ENCODE data around the gene NGF. TPM values are rescaled to one million over a fixed set of nuclear protein-coding genes. Genes with fewer than 3 reads are reported as not detected.
A peak's percentile ranks its signal among the peaks of the same experiment; 100 is the strongest.

Gene NGF
- total RNA-seq, 1 experiment from 2014 or later, result not detected

DNA sequence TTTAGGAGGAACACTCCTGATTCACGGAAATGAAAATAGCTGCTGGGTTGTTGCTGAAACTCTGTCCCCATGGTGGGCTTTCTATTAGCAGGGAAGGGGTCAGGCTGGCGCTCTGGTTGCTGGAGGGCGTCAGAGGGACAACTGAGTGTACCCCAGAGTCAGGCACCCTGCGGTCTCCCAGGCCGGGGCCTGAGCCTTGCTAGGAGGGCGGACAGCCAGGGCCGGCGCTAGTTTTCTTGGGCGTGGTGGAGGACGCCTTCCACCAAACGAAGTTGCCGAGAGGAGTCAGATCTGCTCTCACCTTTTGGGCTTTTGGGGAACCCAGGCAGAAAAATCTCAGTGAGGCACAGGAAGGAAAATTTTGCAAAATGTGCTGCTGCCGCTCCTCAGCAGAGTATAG is 54.8 kb downstream of the NGF start:
- no peak for DNase-seq (ENCODE audit: low read depth)

DNA sequence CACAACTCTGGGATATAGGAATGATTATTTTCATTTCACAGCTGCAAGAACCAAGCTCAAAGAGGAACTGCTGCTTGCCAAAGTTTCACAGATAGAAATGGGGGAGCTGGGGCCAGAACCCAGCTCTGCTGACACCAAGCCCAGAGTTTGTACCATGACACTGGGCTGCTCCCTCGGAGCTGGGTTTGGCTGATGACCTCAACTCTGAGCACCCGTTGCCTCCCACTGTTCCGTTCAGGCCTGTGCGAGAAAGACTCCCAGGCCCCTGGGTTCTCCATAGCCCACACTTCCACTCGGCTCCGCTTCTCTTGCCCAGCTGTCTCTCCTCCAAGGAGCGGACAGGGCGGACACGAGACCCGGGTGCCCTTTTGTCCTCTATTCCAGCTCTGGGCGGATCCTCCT is 55.2 kb downstream of the NGF start:
- no peak for DNase-seq (ENCODE audit: low read depth)

DNA sequence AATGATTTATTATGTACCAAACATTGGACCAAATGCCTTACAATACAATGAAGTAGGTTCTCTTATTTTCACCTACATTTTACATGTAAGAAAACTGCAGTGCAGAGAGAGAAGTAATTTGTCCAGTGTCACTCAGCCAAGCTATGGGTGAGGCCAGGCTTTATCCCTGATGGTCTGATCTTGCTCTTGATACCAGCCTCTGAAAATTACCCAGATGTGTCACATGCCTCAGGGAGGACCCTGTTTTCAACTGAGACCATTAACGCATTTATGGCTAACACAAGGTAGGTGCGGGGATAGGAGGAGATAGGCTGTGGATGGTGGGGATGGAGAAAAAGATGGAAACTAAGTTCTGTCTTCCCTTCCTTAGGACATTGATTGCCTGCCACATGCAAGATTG is 56.9 kb downstream of the NGF start:
- no peak for DNase-seq (ENCODE audit: low read depth)

DNA sequence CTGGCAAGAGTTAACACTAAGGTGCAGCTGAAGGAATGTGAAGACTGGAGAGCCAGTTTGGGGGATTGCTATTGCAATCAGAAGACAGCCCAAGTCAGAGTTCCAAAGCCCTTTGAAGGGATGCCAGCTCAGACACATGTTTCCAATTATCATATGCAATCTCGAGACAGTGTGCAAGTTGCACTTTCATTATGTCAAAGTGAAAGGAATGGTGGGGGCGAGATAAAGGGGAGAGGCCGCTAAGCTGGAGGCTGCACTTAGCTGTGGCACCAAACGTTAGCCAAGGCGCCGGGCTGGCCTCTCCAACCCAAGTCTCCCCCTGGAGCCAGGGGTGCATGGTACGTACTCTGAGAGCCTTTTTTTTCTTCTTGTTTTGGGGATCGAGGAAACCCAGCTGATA is 58.0 kb downstream of the NGF start:
- no peak for DNase-seq (ENCODE audit: low read depth)

DNA sequence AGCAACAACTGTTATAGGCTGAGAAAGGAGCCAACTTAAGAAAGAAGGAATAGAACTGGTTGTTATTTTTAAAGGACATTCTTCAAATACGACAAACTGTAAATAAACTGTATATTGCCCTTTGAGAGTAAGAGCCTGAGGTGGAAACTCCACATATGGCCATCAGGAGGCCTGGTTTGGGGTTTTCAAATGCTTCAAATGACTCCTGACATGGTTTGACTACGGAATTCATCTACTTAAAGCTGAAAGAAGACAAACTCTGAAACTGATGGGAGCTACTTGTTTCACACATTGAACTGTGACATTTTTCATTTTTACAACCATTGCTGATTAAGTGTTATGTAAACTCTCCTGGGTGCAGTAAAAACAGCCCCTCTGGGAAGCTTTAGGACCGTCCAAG is 59.8 kb downstream of the NGF start:
- no peak for DNase-seq (ENCODE audit: low read depth)

DNA sequence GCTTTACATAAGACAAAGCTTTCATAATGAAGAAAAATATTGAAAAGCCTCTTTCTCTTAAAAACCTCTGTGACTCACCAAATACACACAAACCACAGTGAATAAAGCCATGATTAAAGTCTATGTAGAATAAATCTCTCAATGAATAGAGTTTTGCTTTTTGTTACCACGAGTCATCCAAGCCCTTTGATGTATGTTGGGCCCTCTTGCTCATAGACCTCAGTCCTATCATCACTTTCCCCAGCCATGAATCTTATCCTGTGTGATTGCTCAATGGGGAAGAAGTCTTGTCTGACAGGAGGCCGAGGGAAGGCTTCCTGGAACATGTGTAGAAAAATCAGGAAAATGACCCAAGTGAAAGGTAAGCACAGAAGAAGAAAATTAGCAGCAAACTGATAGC is 60.8 kb downstream of the NGF start:
- DNase-seq (ENCODE audit: low read depth), result peak; percentile 78

DNA sequence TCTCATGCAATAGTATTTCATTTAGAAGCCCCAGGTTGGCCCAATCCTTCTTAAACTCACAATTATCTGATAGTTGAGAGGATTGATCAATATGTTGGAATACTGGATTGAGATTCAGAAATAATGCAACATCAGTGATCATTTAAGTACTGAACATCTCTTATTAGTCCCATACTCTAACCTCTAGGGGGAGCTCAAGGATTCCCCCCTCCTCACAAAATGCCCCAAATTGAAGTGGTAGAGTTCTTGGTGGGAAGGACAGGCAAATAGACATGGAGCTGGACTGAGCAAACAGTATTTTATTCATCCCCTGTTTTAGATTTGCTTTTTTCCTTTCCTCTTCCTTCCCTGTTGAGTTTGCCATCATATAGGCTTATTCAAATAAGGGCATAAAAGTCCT is 62.8 kb downstream of the NGF start:
- DNase-seq (ENCODE audit: low read depth), result peak; percentile 41

DNA sequence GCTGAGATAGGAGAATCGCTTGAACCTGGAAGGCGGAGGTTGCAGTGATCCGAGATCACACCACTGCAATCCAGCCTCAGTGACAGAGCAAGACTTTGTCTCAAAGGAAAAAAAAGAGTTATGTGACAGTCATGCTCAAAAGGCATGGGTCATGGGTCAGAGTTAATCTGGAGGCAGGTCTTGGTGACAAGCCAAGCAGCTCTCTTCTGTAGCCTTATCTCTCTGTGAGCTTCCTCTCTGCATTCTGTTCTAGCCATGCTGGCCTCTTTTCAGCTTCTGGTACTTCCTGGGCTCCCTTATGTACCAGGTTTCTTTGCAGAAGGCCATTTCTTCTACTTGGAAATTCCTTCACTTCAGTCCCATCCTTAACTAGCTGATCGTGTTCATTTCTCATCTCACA is 63.6 kb downstream of the NGF start:
- no peak for DNase-seq (ENCODE audit: low read depth)

DNA sequence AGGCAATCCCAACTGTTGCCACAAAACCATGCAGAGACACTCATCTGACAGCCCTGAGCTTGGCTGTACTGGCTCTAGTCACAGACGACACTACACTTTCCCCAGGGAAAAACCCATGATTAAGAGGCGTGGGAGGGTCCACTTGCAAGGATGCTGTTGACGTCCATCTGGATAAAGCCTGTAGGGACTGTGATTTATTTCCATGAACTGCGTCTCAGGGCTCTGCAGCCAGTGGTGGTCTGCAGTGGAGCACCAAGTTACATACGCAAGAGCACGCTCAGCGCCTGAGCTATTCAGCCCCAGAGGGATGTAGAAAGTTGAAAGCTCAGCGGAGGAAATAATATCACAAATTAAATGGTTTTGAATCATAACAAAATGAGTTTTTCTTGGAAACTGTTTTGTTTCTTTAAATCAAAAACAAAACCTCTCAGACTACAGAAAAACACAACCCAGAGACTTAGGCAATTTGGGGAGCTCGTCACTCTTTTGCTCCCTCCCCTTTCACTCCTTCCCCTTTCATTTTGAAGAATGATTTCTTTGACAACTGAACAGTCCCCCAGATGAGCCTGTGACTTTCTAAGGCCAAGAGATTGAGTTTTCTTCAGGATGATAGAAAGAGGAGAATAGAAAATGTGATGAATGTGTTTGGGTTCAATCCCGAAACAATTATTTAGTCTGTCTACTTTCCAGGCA is 71.2 kb downstream of the NGF start:
- no peak for DNase-seq (ENCODE audit: low read depth)

DNA sequence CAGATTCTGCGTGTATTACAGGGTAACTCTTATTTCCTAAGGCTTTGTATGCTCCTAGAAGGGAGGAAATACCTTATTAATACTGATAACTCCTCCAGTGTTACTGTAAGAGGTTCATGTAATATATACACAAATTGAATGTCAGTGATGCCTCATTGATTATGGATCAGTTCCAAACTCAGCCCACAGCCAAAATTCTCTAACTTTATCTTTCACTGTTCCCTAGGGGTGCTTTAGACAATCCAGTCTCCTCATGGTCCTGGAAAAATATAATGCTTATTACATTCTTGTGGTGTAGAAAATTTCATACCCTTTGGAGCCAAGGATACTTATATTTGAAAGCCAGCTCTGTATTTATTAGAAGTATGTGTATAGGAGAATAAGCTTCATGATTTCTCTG is 73.0 kb downstream of the NGF start:
- no peak for DNase-seq (ENCODE audit: low read depth)

DNA sequence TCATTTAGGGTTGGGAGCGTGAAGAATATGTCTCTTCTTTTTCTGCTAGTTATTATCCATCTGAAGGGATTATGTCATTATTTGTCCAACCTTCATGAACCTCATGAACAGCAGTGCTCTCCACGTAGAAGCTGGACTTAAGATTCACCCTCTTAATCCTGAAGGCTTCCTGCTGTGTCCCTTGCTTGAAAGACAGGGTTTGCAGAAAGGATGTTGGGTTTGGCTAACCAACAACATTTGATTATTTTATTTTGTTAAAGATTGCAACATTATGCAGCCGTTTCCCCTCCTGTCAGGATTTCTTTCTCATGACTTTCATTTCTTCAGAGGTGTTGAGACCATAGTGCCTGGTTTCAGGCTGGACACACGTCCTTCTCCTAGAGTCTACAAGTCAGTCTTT is 75.2 kb downstream of the NGF start:
- DNase-seq (ENCODE audit: low read depth), result no peak

DNA sequence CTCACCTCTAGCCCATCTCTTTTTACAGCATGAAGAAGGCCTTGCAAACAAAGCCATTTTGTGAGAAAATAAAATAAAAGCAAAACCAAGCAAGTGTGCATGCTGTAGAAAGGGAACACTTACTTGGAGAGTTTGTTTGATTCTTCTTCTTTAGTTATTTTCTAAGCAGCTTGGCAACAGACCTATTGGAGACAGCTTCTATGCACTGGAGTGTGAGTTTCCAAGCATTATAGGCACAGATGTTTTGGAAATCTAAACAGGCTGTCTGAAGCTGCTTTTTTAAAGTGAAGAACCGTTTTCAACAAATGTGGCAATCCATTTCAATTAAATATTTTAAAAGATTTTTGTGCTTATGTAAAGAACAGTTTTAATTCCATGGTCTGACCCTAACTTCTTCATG is 76.6 kb downstream of the NGF start:
- no peak for DNase-seq (ENCODE audit: low read depth)

DNA sequence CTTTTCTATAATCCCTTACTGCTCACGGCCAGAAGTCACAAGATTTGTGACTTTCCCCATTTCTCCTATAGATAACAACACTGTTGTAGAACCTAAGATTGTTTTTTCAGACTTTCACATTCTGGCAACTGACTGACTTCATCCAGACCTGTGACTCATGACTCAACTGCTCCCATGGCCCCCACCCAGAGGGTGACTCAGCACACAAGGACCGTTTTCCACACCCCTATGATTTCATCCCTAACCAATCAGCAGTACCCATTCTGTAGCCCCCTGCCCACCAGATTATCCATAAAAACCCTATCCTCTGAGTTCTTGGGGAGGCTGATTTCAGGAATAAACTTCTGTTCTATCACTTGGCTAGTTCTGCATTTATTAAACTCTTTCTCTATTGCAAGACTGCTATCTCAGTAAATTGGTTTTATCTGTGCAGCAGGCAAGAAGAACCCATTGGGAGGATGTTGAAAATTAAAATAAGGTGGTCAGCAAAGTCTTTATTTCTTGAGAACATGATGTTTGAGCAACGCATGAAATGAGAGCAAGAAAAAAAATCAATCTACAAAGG is 79.7 kb downstream of the NGF start:
- DNase-seq (ENCODE audit: low read depth), result peak; percentile 56

DNA sequence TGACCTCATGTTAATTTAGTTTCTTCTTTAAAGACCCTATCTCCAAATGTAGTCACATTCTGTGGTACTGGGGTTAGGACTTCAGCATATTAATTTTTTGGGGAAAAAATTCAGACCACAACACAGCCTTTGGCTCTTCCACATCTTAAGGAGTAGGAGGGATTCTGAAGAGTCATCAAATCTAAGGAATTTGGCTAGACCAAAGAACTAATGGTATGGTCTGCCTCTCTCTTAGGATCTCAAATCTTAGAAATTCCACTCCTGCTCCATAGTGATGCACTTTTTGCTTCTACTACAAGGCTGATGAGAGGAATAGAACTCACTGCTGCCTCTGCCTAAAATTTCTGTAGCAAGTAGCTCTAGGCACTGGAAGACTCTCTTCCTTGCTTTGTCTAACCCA is 80.5 kb downstream of the NGF start:
- DNase-seq (ENCODE audit: low read depth), result no peak

DNA sequence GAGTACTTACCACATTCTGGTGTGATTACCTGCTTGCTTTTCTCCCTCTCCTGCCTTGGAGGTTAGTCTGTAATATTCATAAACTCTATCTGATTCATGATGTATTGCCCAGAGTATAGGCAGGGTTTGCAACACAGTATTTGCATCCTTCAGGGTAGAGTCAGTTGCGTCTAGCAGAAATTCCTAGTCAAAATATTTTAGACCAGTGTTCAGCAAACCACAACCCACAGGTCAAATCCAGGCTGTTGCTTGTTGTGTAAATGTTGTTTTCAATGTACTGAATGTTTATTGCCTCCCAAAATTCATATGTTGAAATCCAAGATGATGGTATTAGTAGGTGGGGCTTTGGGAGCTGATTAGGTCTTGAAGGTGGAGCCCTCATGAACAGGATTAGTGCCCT is 82.9 kb downstream of the NGF start:
- DNase-seq (ENCODE audit: low read depth), result peak; percentile 29

DNA sequence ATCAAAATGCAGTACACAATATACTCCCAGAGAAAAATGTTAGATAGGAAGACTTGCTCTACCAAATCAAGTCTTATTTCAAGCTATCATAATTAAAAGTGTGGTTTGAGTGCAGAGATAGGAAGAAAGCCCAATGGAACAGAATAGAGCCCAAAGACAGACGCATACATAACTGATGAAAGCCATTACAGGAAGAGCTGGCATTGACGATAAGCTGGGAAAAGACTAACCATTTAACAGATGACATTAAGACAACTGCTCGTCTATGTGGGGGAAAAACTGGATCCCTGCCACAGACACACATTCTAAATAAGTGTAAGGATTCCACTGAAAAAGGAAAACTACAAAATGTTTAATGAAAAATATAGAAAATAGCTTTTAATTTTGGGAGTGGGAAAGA is 85.5 kb downstream of the NGF start:
- no peak for DNase-seq (ENCODE audit: low read depth)

DNA sequence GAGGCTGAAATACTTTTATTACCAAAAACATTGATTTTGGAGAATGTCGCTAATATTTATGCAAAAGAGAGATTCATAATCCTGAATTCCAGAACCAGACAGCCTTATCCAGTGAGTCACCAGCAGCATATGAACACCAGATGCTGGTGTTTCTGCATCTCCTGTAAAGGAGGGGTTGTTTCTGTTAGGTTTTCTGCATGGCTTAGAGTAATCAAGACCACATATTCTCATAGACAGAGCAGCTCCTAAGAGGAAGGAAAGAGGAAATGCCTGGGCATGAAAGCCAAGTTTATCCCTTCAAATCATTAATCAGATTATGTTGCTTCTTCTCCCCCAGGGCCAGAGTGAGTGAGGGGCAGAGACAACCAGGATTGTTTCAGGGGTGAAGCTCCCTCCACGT is 86.2 kb downstream of the NGF start:
- DNase-seq (ENCODE audit: low read depth), result peak; percentile 84

DNA sequence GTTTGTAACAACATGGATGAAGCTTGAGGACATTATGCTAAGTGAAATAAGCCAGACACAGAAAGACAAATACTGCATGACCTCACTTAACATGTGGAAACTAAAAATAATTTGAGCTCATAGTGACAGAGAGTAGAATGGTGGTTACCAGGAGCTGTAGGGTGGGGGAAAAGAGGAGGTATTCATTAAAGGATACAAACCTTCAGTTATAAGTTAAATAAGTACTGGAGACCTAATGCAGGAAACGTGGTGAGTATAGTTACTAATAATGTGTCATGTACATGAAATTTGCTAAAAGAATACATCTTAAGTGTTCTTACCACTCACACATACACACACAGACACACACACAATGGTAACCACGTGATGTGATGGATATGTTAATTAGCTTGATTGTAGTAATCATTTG is 86.7 kb downstream of the NGF start:
- peak; percentile 31 for DNase-seq (ENCODE audit: low read depth)

DNA sequence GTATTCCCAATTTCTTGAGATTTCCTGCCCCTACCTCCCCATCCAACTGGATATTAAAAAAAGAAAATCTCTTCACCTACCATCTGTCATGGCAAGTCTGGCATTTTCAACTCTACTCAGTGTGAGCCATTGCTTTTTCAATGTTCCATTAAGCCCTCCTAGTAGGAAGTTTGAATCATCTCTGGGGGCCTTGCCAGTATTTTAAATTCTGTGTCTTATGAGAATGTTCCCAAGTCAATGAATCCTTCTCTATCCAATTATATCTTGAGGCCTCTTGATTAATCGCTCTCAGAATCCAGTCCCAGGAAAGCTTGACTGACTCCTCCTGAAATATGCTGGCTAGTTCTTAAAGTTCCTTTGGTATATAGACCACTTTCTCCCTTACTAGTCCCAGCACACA is 91.5 kb downstream of the NGF start:
- DNase-seq (ENCODE audit: low read depth), result no peak

DNA sequence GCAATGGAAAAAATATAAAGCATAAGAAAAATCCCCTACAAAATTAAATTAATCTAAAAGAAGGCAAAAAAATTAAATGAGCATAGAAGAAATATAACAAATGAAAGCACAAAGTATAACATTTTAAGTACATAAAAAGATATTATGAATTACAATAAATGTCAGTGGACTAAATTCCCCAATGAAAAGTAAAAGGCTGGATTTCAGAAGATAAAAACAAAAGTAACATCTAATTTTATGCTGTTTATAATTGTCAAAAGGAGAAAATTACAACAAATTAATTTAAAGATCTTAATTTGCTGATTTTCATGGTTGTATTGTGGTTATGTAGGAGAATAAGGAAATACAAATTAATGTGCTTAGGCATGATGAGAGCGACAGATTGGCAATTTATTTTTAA is 92.8 kb downstream of the NGF start:
- no peak for DNase-seq (ENCODE audit: low read depth)

DNA sequence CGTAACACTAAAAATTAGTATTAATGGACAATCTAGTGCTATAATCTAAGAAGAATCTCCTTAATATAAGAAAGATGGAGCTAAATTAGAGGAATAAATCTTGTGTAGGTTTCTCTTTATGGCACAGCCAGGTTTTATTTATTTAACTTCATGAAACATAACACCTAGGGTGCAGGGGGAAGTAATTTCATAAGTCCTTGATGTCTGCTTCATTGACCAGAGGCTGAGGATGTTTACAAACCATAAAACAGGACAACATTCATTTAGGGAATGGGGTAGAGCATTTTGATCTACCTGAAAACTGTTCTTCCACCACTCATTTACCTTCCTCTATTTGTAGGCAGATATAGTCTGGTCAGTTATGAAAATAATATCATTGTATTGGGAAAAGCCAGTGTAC is 95.5 kb downstream of the NGF start:
- no peak for DNase-seq (ENCODE audit: low read depth)

DNA sequence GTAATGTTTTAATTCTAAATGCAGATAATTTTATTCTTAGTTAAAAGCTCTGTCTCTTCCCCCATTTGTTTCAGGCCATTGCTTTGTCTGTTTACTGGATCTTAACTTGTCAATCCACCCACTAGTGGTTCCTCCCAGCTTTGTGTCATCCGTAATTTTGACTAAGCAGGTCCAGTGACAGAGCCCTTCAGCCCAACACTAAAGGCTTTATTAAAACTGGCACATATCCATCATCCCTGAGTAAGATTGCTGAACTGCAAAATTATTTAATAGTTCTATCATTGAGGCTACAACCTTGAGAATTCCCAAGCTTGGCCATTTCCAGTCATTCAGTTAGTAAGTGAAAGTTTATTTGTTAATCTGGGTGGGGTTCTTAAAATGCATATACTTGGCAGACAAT is 96.7 kb downstream of the NGF start:
- no peak for DNase-seq (ENCODE audit: low read depth)

DNA sequence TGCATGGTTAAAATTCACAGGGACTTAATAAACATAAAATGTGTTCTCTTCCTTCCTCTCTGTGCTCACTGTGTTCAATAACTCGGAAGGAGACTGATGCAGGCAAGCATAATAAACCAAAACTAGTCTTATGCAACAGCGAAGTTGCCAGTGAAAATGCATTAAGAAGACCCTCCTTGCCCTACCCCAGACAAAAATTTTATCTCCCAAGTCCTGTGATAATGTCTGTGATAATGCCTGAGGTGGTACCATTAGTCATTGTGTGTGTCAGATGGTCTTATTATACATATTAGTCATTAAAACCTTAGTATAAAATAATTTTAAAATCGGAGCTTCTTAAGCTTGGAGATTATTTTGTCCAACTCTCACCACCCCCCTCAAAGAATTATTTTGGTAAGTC is 97.8 kb downstream of the NGF start:
- no peak for DNase-seq (ENCODE audit: low read depth)

DNA sequence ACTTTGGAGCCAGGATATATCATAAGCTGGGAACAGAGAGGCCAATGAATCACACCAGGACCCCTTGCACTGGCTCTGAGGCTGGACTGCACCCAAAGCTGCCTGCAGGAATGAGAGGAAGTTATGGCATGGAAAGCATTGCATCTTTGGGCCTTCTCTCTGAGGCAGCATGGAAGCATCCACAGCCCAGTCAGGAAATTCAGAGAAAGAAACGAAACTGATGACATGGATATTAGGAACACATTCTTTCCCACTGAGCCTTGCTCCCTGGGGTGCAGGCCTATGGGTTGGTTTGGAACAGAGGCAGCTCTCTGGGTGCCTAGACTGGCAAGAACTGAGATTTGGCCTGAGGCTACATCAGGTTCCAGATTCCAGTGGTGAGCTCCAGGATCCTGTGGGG is 98.6 kb downstream of the NGF start:
- no peak for DNase-seq (ENCODE audit: low read depth)

All from LHCN-M2 (cell line).